ENCODE measurements around the gene HLX. TPM values are rescaled to one million over a fixed set of nuclear protein-coding genes. Genes with fewer than 3 reads are reported as not detected.

HLX gene
- total RNA-seq, 4 donors from 2014 or later = 1.9 to 11.1 (median 3.5) TPM

DNA sequence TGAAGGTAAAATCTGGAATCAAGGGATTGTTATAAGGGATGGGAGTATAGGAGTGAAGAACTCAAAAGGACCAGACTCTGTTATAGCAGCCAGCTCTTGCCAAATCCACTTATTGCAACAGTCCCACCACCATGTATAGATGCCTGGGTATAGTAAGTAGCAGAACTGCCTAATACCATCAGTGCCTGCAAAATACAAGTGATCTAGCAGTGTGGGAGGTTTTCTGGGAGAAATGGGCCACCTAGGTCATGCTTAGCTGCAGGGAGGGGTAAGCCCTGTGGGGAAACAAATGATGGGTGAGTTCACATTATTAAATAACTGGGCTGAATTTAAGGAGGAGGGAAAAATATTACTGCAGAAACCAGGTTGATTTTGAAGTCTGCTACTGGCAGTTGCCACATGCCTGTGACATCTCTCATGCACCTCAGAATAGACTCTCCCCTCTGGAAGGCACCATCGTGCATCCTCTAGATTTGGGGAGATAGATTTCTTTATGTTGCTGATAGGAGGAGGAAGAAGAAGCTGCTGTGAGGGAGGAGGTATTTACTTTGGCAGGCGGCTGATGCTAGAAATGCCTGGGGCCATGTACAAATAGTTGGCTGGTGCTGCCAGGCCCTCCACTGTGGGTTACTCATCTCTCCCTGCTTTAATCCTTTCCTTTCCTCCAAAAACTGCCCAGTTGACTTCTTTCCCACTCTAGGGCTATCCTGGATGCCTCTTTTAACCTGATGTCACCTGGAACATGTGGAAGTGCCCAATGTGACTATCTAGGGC lies 27.5 kb downstream of the HLX start:
- Histone ChIP-seq H3K9me3 (no peaks in the 10 kb centered on the region), H3K36me3 (no peaks in the 10 kb centered on the region), H3K27me3 (no peaks in the 10 kb centered on the region), H3K4me3 (no peak overlapping the region), H3K27ac (no peak overlapping the region), H3K4me1 (no peaks in the 10 kb centered on the region)
- TF ChIP-seq EP300 (IDR thresholded peaks at IDR 0.05) = no peak
- no peak for TF ChIP-seq POLR2AphosphoS5 (IDR thresholded peaks at IDR 0.05)
- no peak for TF ChIP-seq POLR2A (IDR thresholded peaks at IDR 0.05)
- TF ChIP-seq, protein P1, sequence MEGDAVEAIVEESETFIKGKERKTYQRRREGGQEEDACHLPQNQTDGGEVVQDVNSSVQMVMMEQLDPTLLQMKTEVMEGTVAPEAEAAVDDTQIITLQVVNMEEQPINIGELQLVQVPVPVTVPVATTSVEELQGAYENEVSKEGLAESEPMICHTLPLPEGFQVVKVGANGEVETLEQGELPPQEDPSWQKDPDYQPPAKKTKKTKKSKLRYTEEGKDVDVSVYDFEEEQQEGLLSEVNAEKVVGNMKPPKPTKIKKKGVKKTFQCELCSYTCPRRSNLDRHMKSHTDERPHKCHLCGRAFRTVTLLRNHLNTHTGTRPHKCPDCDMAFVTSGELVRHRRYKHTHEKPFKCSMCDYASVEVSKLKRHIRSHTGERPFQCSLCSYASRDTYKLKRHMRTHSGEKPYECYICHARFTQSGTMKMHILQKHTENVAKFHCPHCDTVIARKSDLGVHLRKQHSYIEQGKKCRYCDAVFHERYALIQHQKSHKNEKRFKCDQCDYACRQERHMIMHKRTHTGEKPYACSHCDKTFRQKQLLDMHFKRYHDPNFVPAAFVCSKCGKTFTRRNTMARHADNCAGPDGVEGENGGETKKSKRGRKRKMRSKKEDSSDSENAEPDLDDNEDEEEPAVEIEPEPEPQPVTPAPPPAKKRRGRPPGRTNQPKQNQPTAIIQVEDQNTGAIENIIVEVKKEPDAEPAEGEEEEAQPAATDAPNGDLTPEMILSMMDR (IDR thresholded peaks at IDR 0.05) = no peak
- DNase-seq (ENCODE audit: low spot score in 2 of 2) = no peak
- 31% methylated on average over 2 of the region's 2 CpGs for WGBS

DNA sequence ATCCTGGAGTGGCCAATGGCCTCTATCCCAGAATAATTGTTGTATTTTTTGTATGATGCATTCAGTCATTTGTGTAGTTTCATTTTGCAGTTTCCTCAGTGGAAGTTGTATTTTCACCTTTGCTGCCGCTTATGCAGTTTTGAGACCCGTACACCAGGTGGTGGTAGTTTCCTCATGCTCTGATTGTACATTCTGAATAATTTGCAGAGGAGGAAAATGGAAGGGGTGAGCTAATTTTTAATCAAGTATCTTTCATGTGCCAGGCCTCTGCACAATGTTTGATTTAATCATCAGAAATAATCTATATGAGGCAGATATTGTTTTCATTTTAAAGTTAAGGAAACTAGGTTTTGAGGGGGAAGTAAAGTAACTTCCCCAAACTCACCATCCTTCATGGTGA lies 29.5 kb downstream of the HLX start:
- Histone ChIP-seq H3K4me3 (no peak overlapping the region), H3K27ac (no peak overlapping the region), H3K27me3 (no peaks in the 10 kb centered on the region), H3K36me3 (no peaks in the 10 kb centered on the region), H3K4me1 (no peaks in the 10 kb centered on the region), H3K9me3 (no peaks in the 10 kb centered on the region)
- no peak for TF ChIP-seq POLR2A (IDR thresholded peaks at IDR 0.05)
- TF ChIP-seq, protein P1 (IDR thresholded peaks at IDR 0.05) = peak in 1 of 2 donors; percentile 17
- WGBS = 52% methylated on average over 2 of the region's 2 CpGs
- no peak for DNase-seq (ENCODE audit: low spot score in 2 of 2)

DNA sequence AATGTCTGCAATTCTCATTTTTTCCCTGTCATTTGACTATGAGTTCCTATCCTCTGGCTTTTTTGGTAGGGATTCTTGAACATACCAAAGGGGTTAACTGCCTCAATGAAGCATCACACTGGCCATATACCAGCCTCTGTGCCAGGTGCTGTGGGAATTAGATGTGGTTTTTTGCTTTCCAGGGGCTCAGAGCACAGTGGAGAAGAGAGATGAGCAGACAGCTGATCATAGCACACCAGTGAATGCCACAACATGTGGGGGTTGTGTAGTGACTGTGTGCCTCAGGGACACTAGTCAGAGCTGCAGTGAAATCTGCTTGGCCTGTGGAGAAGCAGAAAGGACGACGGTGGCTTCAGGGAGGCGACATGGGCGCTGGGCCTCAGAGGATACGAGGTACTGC lies 30.8 kb downstream of the HLX start:
- Histone ChIP-seq H3K27me3 (no peaks in the 10 kb centered on the region), H3K27ac (no peak overlapping the region), H3K36me3 (no peaks in the 10 kb centered on the region), H3K4me1 (no peaks in the 10 kb centered on the region), H3K4me3 (no peak overlapping the region), H3K9me3 (no peaks in the 10 kb centered on the region)
- 91% methylated on average over 5 of the region's 5 CpGs for WGBS
- DNase-seq (ENCODE audit: low spot score in 2 of 2) = no peak
- TF ChIP-seq POLR2A (IDR thresholded peaks at IDR 0.05) = no peak
- TF ChIP-seq POLR2AphosphoS5 (IDR thresholded peaks at IDR 0.05) = no peak
- no peak for TF ChIP-seq EP300 (IDR thresholded peaks at IDR 0.05)
- TF ChIP-seq, protein P1 (IDR thresholded peaks at IDR 0.05) = no peak

DNA sequence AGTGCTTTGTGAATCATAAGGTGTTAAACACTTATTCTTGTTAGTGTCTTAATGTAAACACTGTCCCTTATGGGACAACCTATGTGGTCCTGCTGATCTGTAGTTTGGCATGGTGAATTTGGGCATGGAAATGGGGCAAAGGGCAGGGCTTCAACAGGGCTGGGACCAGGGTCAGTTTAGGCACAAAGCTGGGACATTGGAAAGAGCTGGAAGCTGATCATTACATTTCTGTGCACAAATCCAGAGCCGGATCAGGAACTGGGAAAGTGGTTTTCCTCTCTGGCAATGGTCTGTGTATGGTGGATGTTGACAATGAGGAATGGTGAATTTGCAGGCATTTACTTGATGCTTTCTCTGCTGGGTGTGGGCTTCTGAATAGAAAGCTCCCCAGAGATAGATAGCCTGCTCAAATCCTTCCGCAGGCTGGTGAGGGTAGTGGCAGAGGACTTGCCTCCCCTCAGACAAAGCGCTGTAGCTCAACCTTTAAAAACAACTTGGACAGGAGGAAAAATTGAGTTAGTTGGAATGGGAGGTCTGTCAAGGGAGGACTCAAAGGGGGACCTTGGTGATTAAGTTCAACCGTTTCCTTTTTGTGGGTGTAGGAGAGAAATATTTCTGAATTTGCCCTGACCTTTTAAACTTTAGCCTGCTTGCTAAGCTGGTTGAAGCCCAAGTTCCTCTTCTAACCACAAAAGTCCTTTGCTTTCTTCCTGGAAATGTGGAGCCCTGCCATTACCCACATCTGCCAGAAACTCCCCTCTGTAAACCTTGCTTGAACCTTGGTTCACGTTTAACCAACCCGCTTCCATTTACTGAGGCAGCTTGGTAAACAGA lies 35.3 kb downstream of the HLX start:
- TF ChIP-seq, protein P1 (IDR thresholded peaks at IDR 0.05) = no peak
- TF ChIP-seq EP300 (IDR thresholded peaks at IDR 0.05) (no peak), POLR2AphosphoS5 (IDR thresholded peaks at IDR 0.05) (no peak), POLR2A (IDR thresholded peaks at IDR 0.05) (no peak)
- Histone ChIP-seq H3K4me1 (no peaks in the 10 kb centered on the region), H3K27me3 (peaks cover 8% of the 10 kb centered on the region), H3K9me3 (no peaks in the 10 kb centered on the region), H3K36me3 (no peaks in the 10 kb centered on the region), H3K4me3 (no peak overlapping the region), H3K27ac (no peak overlapping the region)
- 64% methylated on average over 6 of the region's 6 CpGs for WGBS
- DNase-seq (ENCODE audit: low spot score in 2 of 2) = no peak

DNA sequence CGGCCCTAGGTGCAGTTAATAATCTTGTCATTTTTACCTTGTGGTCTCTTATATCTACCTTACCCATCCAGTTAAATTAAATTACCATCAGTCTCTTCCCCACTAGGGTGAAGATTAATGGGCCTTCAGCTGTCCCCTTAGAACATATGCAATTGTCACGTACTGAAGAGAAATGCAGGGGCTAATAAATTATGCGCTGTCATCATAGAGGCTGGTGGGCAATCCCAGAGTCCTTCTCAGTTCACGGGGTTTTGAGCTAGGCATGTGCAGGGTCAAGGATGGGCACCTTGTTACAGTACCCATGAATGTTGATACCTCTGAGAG lies 35.8 kb downstream of the HLX start:
- peaks cover 8% of the 10 kb centered on the region for H3K27me3 ChIP-seq
- no peaks in the 10 kb centered on the region for H3K4me1 ChIP-seq
- H3K36me3 ChIP-seq = no peaks in the 10 kb centered on the region
- TF ChIP-seq, protein P1 (IDR thresholded peaks at IDR 0.05) = no peak
- TF ChIP-seq POLR2A (IDR thresholded peaks at IDR 0.05) (no peak), POLR2AphosphoS5 (IDR thresholded peaks at IDR 0.05) (no peak), EP300 (IDR thresholded peaks at IDR 0.05) (no peak)
- H3K4me3 ChIP-seq = no peak overlapping the region
- H3K9me3 ChIP-seq = no peaks in the 10 kb centered on the region
- no peak for DNase-seq (ENCODE audit: low spot score in 2 of 2)
- no peak overlapping the region for H3K27ac ChIP-seq
- 58% methylated on average over 4 of the region's 4 CpGs for WGBS
